Uterus (tissue), 2 donors: ENCODE data around the gene SOHLH1.

Source experiments
- CTCF ChIP-seq, 4 experiments: fragments of 200-600 bp in 2 of 4; fragments of 450-650 bp in 2 of 4; sonication (generic) in 2 of 4; IDR thresholded peaks; one replicate each; pipeline ENCODE4 v1.5.1; 2016 to 2019; ENCODE audit warnings: antibody characterized with exemption in 4 of 4, mild to moderate bottlenecking in 2 of 4, moderate library complexity in 1 of 4
- POLR2A ChIP-seq, 2 donors: fragments of 450-650 bp; IDR thresholded peaks; one replicate each; pipeline ENCODE4 v1.6.1; 2016; ENCODE audit warnings: antibody characterized with exemption in 2 of 2, mild to moderate bottlenecking in 1 of 2, moderate library complexity in 1 of 2

- TF ChIP-seq CTCF (IDR thresholded peaks at IDR 0.05) (no peak), POLR2A (IDR thresholded peaks at IDR 0.05) (no peak)
These were observed 32.2 kb upstream of the SOHLH1 start for GRCh38 chr9:135731454-135731853.
